Psoas muscle (tissue), 8 donors: ENCODE results near the gene FHDC1. TPM values are rescaled to one million over a fixed set of nuclear protein-coding genes. Genes with fewer than 3 reads are reported as not detected.

Source experiments
- ATAC-seq, 4 donors: fragments of 200-7000 bp; cut with Tn5 transposase; one replicate each; pipeline ENCODE4 v1.9.1; 2020; ENCODE audit warnings: moderate library complexity in 3 of 4, mild to moderate bottlenecking in 2 of 4
- DNase-seq, 2 donors: peaks; one replicate each; pipeline ENCODE4 v3.0.0-alpha.2; 2020
- H3K27ac ChIP-seq: fragments of 200-600 bp; one replicate; pipeline ENCODE4 v1.8.0; 2022
- H3K27me3 ChIP-seq, 3 donors: fragments of 200-600 bp in 1 of 3; one replicate each; pipeline versions ENCODE4 v1.6.1 to v1.8.0; 2013 to 2022; ENCODE audit warnings: low read length in 2 of 3, mild to moderate bottlenecking in 2 of 3, moderate library complexity in 1 of 3; ENCODE audit not compliant: insufficient read depth in 3 of 3
- H3K36me3 ChIP-seq, 2 donors: fragments of 200-600 bp in 1 of 2; one replicate each; pipeline versions ENCODE4 v1.6.1 to v1.8.0; 2013 to 2022; ENCODE audit warnings: low read depth in 1 of 2, mild to moderate bottlenecking in 1 of 2, moderate library complexity in 1 of 2; ENCODE audit not compliant: insufficient read depth in 1 of 2
- H3K4me1 ChIP-seq: fragments of 200-600 bp; one replicate; pipeline ENCODE4 v1.8.0; 2022
- H3K4me3 ChIP-seq: fragments of 200-600 bp; one replicate; pipeline ENCODE4 v1.8.0; 2022; ENCODE audit warnings: mild to moderate bottlenecking
- H3K9me3 ChIP-seq: fragments of 200-600 bp; one replicate; pipeline ENCODE4 v1.8.0; 2022
- WGBS, 3 donors: extraction: QIAGEN DNeasy Blood & Tissue Kit; methylation state at CpG; one replicate each; pipeline versions ENCODE4 v1.1.6 to v1.1.7; 2013; 5-methylcytosine and 5-hydroxymethylcytosine counted together
- intact Hi-C, 2 donors: fragments of 100-400 bp; cut with DNase I; formaldehyde crosslinking; loops; one replicate each; pipeline versions ENCODE4 v1.11.0 to v1.14.2; 2022
- polyA plus RNA-seq, 3 donors: library from polyadenylated mRNA; stranded (reverse); fragments of 200-250 nt; gene quantifications; one replicate each; pipeline ENCODE4 v1.2.3, GENCODE V29; 2013
- total RNA-seq, 4 donors: library from RNA; stranded (reverse); fragmentation: NEBNext Ultra II Directional in 2 of 4; extraction: Animal tissue kit (Norgen Biotek cat#: 25700) in 2 of 4; gene quantifications; one replicate each; pipeline versions ENCODE4 v1.2.1 to v1.2.4, GENCODE V29; 2021 to 2023
- TF ChIP-seq, protein P1 (sequence below): fragments of 200-600 bp; IDR thresholded peaks from one replicate; pipeline ENCODE4 v1.8.0; 2022; ENCODE audit warnings: antibody characterized with exemption
- donor health status: healthy with polysubstance abuse.
- donor health status: DM: no; HTN: no; CAD: no; lungs with moderate emphysema.
- donor health status: Bipolar disorder and iron deficiency.
- donor health status: healthy.
- donor health status: DM: yes; HTN: yes; CAD: no.
- donor health status: DM: no; HTN: no; CAD: no.
- donor health status: DM: no; HTN: no; CAD: no.
- donor health status: DM: yes; HTN: yes; CAD: no.

FHDC1 gene
- total and polyA plus RNA-seq, 7 donors, result 0.27 to 2.8 (median 0.38) TPM

GRCh38 chr4:152940461-152940860 is 4.3 kb downstream of the FHDC1 start:
- WGBS, 3 donors, result 89 to 96% (median 93%) methylated on average over 2 of the region's 2 CpGs
- H3K4me3 ChIP-seq, result no peak overlapping the region
- DNase-seq, result no peak
- H3K27me3 ChIP-seq, result peaks cover 0 to 49% (median 22%) of the 10 kb centered on the region in 3 donors
- H3K4me1 ChIP-seq, result peaks cover 9% of the 10 kb centered on the region
- no peak for ATAC-seq
- H3K27ac ChIP-seq, result no peak overlapping the region
- H3K36me3 ChIP-seq, result peaks cover 0 to 2% of the 10 kb centered on the region in 2 donors
- intact Hi-C loops, result no loop called here
- H3K9me3 ChIP-seq, result no peaks in the 10 kb centered on the region
- TF ChIP-seq, protein P1, sequence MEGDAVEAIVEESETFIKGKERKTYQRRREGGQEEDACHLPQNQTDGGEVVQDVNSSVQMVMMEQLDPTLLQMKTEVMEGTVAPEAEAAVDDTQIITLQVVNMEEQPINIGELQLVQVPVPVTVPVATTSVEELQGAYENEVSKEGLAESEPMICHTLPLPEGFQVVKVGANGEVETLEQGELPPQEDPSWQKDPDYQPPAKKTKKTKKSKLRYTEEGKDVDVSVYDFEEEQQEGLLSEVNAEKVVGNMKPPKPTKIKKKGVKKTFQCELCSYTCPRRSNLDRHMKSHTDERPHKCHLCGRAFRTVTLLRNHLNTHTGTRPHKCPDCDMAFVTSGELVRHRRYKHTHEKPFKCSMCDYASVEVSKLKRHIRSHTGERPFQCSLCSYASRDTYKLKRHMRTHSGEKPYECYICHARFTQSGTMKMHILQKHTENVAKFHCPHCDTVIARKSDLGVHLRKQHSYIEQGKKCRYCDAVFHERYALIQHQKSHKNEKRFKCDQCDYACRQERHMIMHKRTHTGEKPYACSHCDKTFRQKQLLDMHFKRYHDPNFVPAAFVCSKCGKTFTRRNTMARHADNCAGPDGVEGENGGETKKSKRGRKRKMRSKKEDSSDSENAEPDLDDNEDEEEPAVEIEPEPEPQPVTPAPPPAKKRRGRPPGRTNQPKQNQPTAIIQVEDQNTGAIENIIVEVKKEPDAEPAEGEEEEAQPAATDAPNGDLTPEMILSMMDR, result no peak

GRCh38 chr4:152941411-152941810 is 5.3 kb downstream of the FHDC1 start:
- intact Hi-C loops, result no loop called here
- peaks cover 3% of the 10 kb centered on the region for H3K4me1 ChIP-seq
- H3K27ac ChIP-seq, result no peak overlapping the region
- ATAC-seq (no peak), DNase-seq (no peak)
- no peak overlapping the region for H3K4me3 ChIP-seq
- H3K36me3 ChIP-seq, result peaks cover 0 to 2% of the 10 kb centered on the region in 2 donors
- no peaks in the 10 kb centered on the region for H3K9me3 ChIP-seq
- peaks cover 0 to 40% (median 19%) of the 10 kb centered on the region in 3 donors for H3K27me3 ChIP-seq
- TF ChIP-seq, protein P1, result no peak
- WGBS, 3 donors, result 56 to 67% (median 64%) methylated on average over 1 of the region's 1 CpG

DNA sequence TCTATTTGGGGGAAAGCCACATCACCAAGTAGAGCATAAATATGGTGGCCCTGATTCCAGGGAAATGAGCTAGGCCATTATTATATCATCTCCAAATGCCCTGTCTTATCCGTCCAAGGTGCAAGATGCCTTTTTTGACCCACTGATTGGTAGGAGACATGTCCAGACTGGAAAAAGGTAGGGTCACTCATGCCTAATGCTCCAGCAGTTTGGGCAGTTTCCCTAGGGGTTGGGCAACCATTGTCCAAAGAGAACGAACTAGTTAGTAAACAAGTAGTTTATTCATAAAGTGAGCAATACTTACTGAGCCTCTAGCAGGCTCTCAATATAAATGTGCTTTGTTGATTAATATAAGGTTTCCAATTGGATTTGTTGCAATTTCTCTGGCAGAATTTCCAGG is 6.2 kb downstream of the FHDC1 start:
- TF ChIP-seq, protein P1, result no peak
- DNase-seq (no peak), ATAC-seq (no peak)
- Histone ChIP-seq H3K36me3 (peaks cover 0 to 2% of the 10 kb centered on the region in 2 donors), H3K27me3 (peaks cover 0 to 30% (median 12%) of the 10 kb centered on the region in 3 donors), H3K4me1 (no peaks in the 10 kb centered on the region), H3K27ac (no peak overlapping the region), H3K9me3 (no peaks in the 10 kb centered on the region), H3K4me3 (no peak overlapping the region)
- intact Hi-C loops, result no loop called here
- WGBS, 3 donors, result 87 to 92% (median 89%) methylated on average over 2 of the region's 2 CpGs

GRCh38 chr4:152943672-152944071 is 7.5 kb downstream of the FHDC1 start:
- no peak for DNase-seq
- Histone ChIP-seq H3K4me1 (no peaks in the 10 kb centered on the region), H3K9me3 (no peaks in the 10 kb centered on the region), H3K4me3 (no peak overlapping the region), H3K36me3 (peaks cover 0 to 2% of the 10 kb centered on the region in 2 donors), H3K27ac (peak overlapping the region; percentile 50), H3K27me3 (peaks cover 0 to 18% (median 9%) of the 10 kb centered on the region in 3 donors)
- intact Hi-C loops, result no loop called here
- ATAC-seq, result peak; percentile 37 to 69 (median 48)
- 53 to 60% (median 58%) methylated on average over 6 of the region's 6 CpGs for WGBS, 3 donors
- TF ChIP-seq, protein P1, result no peak
